GM12878 (cell line): ENCODE data around the gene NUP54. TPM values are rescaled to one million over a fixed set of nuclear protein-coding genes. Genes with fewer than 3 reads are reported as not detected.

Experiments
- ATAC-seq: fragments of 200-7000 bp; cut with Tn5 transposase; 3 replicates; pipeline ENCODE4 v1.9.1; 2020; ENCODE audit warnings: mild to moderate bottlenecking, moderate library complexity
- BruUV-seq: library from RNA; stranded (reverse); fragments of 400-500 nt; replicated peaks from 2 replicates; lab custom pipeline; 2021; lab: Mats Ljungman, UMichigan
- CTCF ChIA-PET: fragments of 300-600 bp; sonication (Branson Sonifier 250); formaldehyde crosslinking; extraction: SDS; loops from one replicate; lab custom pipeline; 2021; ENCODE audit warnings: inconsistent platforms; lab: Yijun Ruan, JAX
- POLR2A ChIA-PET: fragments of 350-600 bp; formaldehyde crosslinking; extraction: SDS; loops from one replicate; lab custom pipeline; 2021; ENCODE audit warnings: inconsistent platforms; lab: Charles Lee
- RAD21 ChIA-PET: fragments of 300-600 bp; sonication (Branson Sonifier 250); formaldehyde crosslinking; loops from one replicate; lab custom pipeline; 2023; ENCODE audit warnings: antibody characterized with exemption; ENCODE audit not compliant: unreplicated experiment; lab: Charles Lee
- SMC1A ChIA-PET: fragments of 300-600 bp; sonication (Branson Sonifier 250); formaldehyde crosslinking; loops from one replicate; lab custom pipeline; 2023; ENCODE audit not compliant: unreplicated experiment, uncharacterized antibody; lab: Charles Lee
- DNase-seq: peaks from one replicate; pipeline ENCODE4 v3.0.0-alpha.2; 2011; ENCODE audit warnings: low read depth, low spot score
- FAIRE-seq: peaks from 3 replicates; lab custom pipeline; 2011; peaks lifted over from hg19 to GRCh38; lab: Jason Lieb, UNC
- H2AFZ ChIP-seq: 2 replicates; pipeline ENCODE4 v1.6.0; 2011; ENCODE audit warnings: low read depth, low read length, control low read depth; ENCODE audit not compliant: control insufficient read depth
- H3K27ac ChIP-seq: 2 replicates; pipeline ENCODE4 v1.5.1; 2011; ENCODE audit warnings: control low read depth; ENCODE audit not compliant: control insufficient read depth, insufficient read depth
- H3K27me3 ChIP-seq, 2 experiments: replicated peaks in 1 of 2; 2 replicates each; pipeline versions ENCODE4 v1.6.0 to v1.6.1; 2011; ENCODE audit warnings: low read length in 1 of 2; ENCODE audit not compliant: control insufficient read depth in 2 of 2, insufficient read depth in 2 of 2
- H3K36me3 ChIP-seq, 2 experiments: 2 replicates each; pipeline ENCODE4 v1.5.1; 2011; ENCODE audit warnings: low read length in 1 of 2; ENCODE audit not compliant: control insufficient read depth in 2 of 2, insufficient read depth in 2 of 2
- H3K4me1 ChIP-seq: 2 replicates; pipeline ENCODE4 v1.6.1; 2011; ENCODE audit warnings: mild to moderate bottlenecking, low read length, moderate library complexity, mixed read lengths; ENCODE audit not compliant: control insufficient read depth, insufficient read depth
- H3K4me2 ChIP-seq: 2 replicates; pipeline ENCODE4 v1.6.0; 2011; ENCODE audit warnings: control low read depth; ENCODE audit not compliant: control insufficient read depth, insufficient read depth
- H3K4me3 ChIP-seq: fragments of 200-600 bp; sonication (generic); 2 replicates; pipeline ENCODE4 v1.5.1; 2016
- H3K79me2 ChIP-seq: 2 replicates; pipeline ENCODE4 v1.6.0; 2011; ENCODE audit warnings: low read length; ENCODE audit not compliant: control insufficient read depth, insufficient read depth
- H3K9ac ChIP-seq: 2 replicates; pipeline ENCODE4 v1.8.0; 2011; ENCODE audit warnings: low read length, control low read depth, mixed read lengths; ENCODE audit not compliant: control insufficient read depth, insufficient read depth
- H3K9me3 ChIP-seq: replicated peaks from 3 replicates; pipeline ENCODE4 v1.5.1; 2011; ENCODE audit warnings: mild to moderate bottlenecking, low read length; ENCODE audit not compliant: control insufficient read depth, insufficient read depth
- H4K20me1 ChIP-seq: 2 replicates; pipeline ENCODE4 v1.6.0; 2011; ENCODE audit not compliant: control insufficient read depth, insufficient read depth
- YBX1 ChIP-seq: fragments of 450-650 bp; IDR thresholded peaks from 2 replicates; pipeline ENCODE4 v1.6.1; 2016; ENCODE audit warnings: antibody characterized with exemption
- WGBS: methylation state at CpG from one replicate; pipeline ENCODE4 v1.1.6; 2016; ENCODE audit warnings: low lambda C conversion rate; ENCODE audit not compliant: insufficient replicate concordance, insufficient coverage; ENCODE audit errors: missing lambda C conversion rate; 5-methylcytosine and 5-hydroxymethylcytosine counted together
- in situ Hi-C: fragments of 300-500 bp; cut with MboI; formaldehyde crosslinking; loops from 9 replicates; pipeline ENCODE4 v1.14.3; 2018; ENCODE audit warnings: mixed read lengths
- intact Hi-C: fragments of 100-400 bp; cut with micrococcal nuclease; formaldehyde crosslinking; loops from one replicate; pipeline ENCODE4 v1.14.2; 2022; ENCODE audit not compliant: unreplicated experiment
- polyA plus RNA-seq, 11 experiments: library from polyadenylated mRNA; depleted of rRNA in 4 of 11; unstranded in 6 of 11; stranded (reverse) in 5 of 11; fragments of >200 nt; fragmentation: Nextera tagmentation in 4 of 11; fragmentation: Illumina TruSeq in 1 of 11; extraction: Ambion mirVana in 4 of 11; extraction: Trizol in 1 of 11; gene quantifications; 1 replicate in 1 of 11; 2 replicates in 10 of 11; pipeline versions ENCODE4 v1.2.1 to v1.2.3, GENCODE V29; 2011 to 2016; ENCODE audit warnings: inconsistent platforms in 2 of 11, missing spikeins in 2 of 11, low read depth in 1 of 11
- total RNA-seq, 4 experiments: library from RNA; depleted of rRNA in 3 of 4; stranded (reverse); fragments of >200 nt in 3 of 4; fragmentation: Illumina TruSeq in 1 of 4; extraction: Trizol in 1 of 4; gene quantifications; 2 replicates each; pipeline versions ENCODE4 v1.2.1 to v1.2.3, GENCODE V29; 2013 to 2021

NUP54 gene
- total and polyA plus RNA-seq, 10 of the 15 experiments (the other 5 are each of a cell fraction or from before 2014, with no cell fraction given) = 17.5 to 69.0 (median 42.3) TPM

DNA sequence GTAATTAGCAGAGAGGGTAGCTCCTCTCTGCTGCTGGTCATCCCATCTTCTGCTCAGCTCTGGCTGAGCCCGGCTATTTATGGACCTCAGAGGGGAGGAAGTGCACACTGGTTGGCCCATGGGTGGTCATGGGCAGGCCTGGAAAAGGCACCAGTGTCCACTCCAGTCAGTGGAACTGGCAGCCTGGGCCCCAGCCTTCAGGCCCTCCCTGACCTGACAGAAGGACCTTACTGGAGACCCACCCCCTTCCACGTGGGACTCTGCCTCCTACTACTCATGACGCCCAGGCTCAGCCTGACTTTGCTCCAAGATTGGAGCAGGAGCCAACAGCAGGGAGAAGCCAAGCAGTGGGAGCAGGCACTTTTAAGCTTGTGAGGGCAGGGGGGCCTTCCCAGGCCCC is 81.7 kb downstream of the NUP54 start:
- ChIA-PET RAD21 (interaction anchor here (1.2 to 2.0 kb wide), 3 partner anchors 70 to 151 kb away, joined by 6 to 28 read pairs (median 8); no protein-coding TSS in a partner anchor), POLR2A (interaction anchor here (0.6 kb wide), 1 partner anchor 1687 kb away, joined by 3 read pairs; no protein-coding TSS in a partner anchor)
- no peak for FAIRE-seq

More for the DNA sequence above, 81.7 kb downstream of the NUP54 start:
- 14% methylated on average over 3 of the region's 3 CpGs for WGBS
- H3K4me3 ChIP-seq = no peak overlapping the region
- DNase-seq (no peak), ATAC-seq (no peak)
- intact Hi-C loops (loop anchor here (2.0 to 5.0 kb wide), 2 partner anchors 150 to 174 kb away; no protein-coding TSS in a partner anchor), in situ Hi-C loops (loop anchor here (5.0 kb wide), 2 partner anchors 69 to 149 kb away; no protein-coding TSS in a partner anchor)
- no TSS peak for BruUV-seq
- ChIA-PET CTCF (interaction anchor here (0.6 to 3.6 kb wide), 10 partner anchors 9 to 171 kb away, joined by 3 to 74 read pairs (median 4); no protein-coding TSS in a partner anchor), SMC1A (interaction anchor here (0.7 to 2.2 kb wide), 10 partner anchors 8 to 151 kb away, joined by 3 to 31 read pairs (median 5); no protein-coding TSS in a partner anchor)
- H3K27ac ChIP-seq = no peak overlapping the region
- H3K36me3 ChIP-seq = no peaks in the 10 kb centered on the region
- H2AFZ ChIP-seq = no peak overlapping the region
- no peaks in the 10 kb centered on the region for H4K20me1 ChIP-seq
- H3K4me2 ChIP-seq = no peak overlapping the region
- H3K79me2 ChIP-seq = no peaks in the 10 kb centered on the region
- peaks cover 0 to 6% of the 10 kb centered on the region in 2 experiments; a peak in 3 of 4 replicates for H3K27me3 ChIP-seq
- H3K4me1 ChIP-seq = 0 out of 2 replicates have a peak, but pooled peaks cover 2% of the 10 kb centered on the region
- H3K9me3 ChIP-seq = no peaks in the 10 kb centered on the region
- TF ChIP-seq YBX1 = no peak
- H3K9ac ChIP-seq = no peak overlapping the region

Other genes starting within 250 kb of the NUP54 start
Only the 7 nearest of the 10 such genes appear.
- 20.5 and 21.2 TPM in 2 replicates for gene SDAD1, start 157.5 kb downstream of the NUP54 start, total RNA-seq (2014; rRNA removed)
- 34.8 and 36.7 TPM in 2 replicates for gene SDAD1, start 157.5 kb downstream of the NUP54 start, total RNA-seq (2014; rRNA removed; fragmentation: Illumina TruSeq; extraction: Trizol)
- gene SDAD1, start 157.5 kb downstream of the NUP54 start, total RNA-seq (2021) = 34.0 and 34.3 TPM in 2 replicates
- 27.1 and 35.6 TPM in 2 replicates for gene SDAD1, start 157.5 kb downstream of the NUP54 start, polyA plus RNA-seq (2011; rRNA removed)
- gene SDAD1, start 157.5 kb downstream of the NUP54 start, polyA plus RNA-seq (2014; fragmentation: Illumina TruSeq; extraction: Trizol) = 45.5 and 48.2 TPM in 2 replicates
- gene SDAD1, start 157.5 kb downstream of the NUP54 start, polyA plus RNA-seq (2014; fragmentation: Nextera tagmentation; extraction: Ambion mirVana) = 10 to 100 TPM; 46.0 to 84.4 TPM
- 18.5 and 22.3 TPM in 2 replicates for gene SDAD1, start 157.5 kb downstream of the NUP54 start, polyA plus RNA-seq (2014; rRNA removed)
- gene SDAD1, start 157.5 kb downstream of the NUP54 start, polyA plus RNA-seq (2016; fragmentation: Nextera tagmentation; extraction: Ambion mirVana) = 10 to 100 TPM; 63.3 to 75.0 TPM
- gene CXCL9, start 140.9 kb downstream of the NUP54 start, total RNA-seq (2014; rRNA removed) = 0.06 and 0.38 TPM in 2 replicates
- gene CXCL9, start 140.9 kb downstream of the NUP54 start, total RNA-seq (2014; rRNA removed; fragmentation: Illumina TruSeq; extraction: Trizol) = 0.22 and 0.32 TPM in 2 replicates
- gene CXCL9, start 140.9 kb downstream of the NUP54 start, total RNA-seq (2021) = 0.19 and 0.21 TPM in 2 replicates
- gene CXCL9, start 140.9 kb downstream of the NUP54 start, polyA plus RNA-seq (2011; rRNA removed) = 0.03 TPM in 1 of 2 replicates, not detected in the other
- gene CXCL9, start 140.9 kb downstream of the NUP54 start, polyA plus RNA-seq (2014; fragmentation: Illumina TruSeq; extraction: Trizol) = 0.46 and 1.0 TPM in 2 replicates
- gene CXCL9, start 140.9 kb downstream of the NUP54 start, polyA plus RNA-seq (2014; fragmentation: Nextera tagmentation; extraction: Ambion mirVana) = under 1 TPM; 0.03 to 0.07 TPM
- gene CXCL9, start 140.9 kb downstream of the NUP54 start, polyA plus RNA-seq (2014; rRNA removed) = 0.24 and 0.32 TPM in 2 replicates
- under 1 TPM; 0.23 to 0.25 TPM for gene CXCL9, start 140.9 kb downstream of the NUP54 start, polyA plus RNA-seq (2016; fragmentation: Nextera tagmentation; extraction: Ambion mirVana)
- gene CXCL10, start 124.9 kb downstream of the NUP54 start, total RNA-seq (2014; rRNA removed) = 1.8 and 3.2 TPM in 2 replicates
- gene CXCL10, start 124.9 kb downstream of the NUP54 start, total RNA-seq (2014; rRNA removed; fragmentation: Illumina TruSeq; extraction: Trizol) = 2.7 and 2.8 TPM in 2 replicates
- gene CXCL10, start 124.9 kb downstream of the NUP54 start, total RNA-seq (2021) = 1.3 and 2.2 TPM in 2 replicates
- 0.46 and 0.88 TPM in 2 replicates for gene CXCL10, start 124.9 kb downstream of the NUP54 start, polyA plus RNA-seq (2011; rRNA removed)
- gene CXCL10, start 124.9 kb downstream of the NUP54 start, polyA plus RNA-seq (2014; fragmentation: Illumina TruSeq; extraction: Trizol) = 2.4 and 4.6 TPM in 2 replicates
- gene CXCL10, start 124.9 kb downstream of the NUP54 start, polyA plus RNA-seq (2014; fragmentation: Nextera tagmentation; extraction: Ambion mirVana) = 10 to 100 TPM in 1 of 2 experiments, 1 to 10 TPM in 1; 7.7 to 10.4 TPM
- gene CXCL10, start 124.9 kb downstream of the NUP54 start, polyA plus RNA-seq (2014; rRNA removed) = 0.99 and 2.0 TPM in 2 replicates
- 10 to 100 TPM; 15.5 to 19.5 TPM for gene CXCL10, start 124.9 kb downstream of the NUP54 start, polyA plus RNA-seq (2016; fragmentation: Nextera tagmentation; extraction: Ambion mirVana)
- gene CXCL11, start 112.3 kb downstream of the NUP54 start, total RNA-seq (2014; rRNA removed) = not detected in 2 replicates
- gene CXCL11, start 112.3 kb downstream of the NUP54 start, total RNA-seq (2014; rRNA removed; fragmentation: Illumina TruSeq; extraction: Trizol) = not detected in 2 replicates
- gene CXCL11, start 112.3 kb downstream of the NUP54 start, total RNA-seq (2021) = not detected in 2 replicates
- not detected in 2 replicates for gene CXCL11, start 112.3 kb downstream of the NUP54 start, polyA plus RNA-seq (2011; rRNA removed)
- 0.17 TPM in 1 of 2 replicates, not detected in the other for gene CXCL11, start 112.3 kb downstream of the NUP54 start, polyA plus RNA-seq (2014; fragmentation: Illumina TruSeq; extraction: Trizol)
- gene CXCL11, start 112.3 kb downstream of the NUP54 start, polyA plus RNA-seq (2014; fragmentation: Nextera tagmentation; extraction: Ambion mirVana) = under 1 TPM in 1 of 2 experiments, not detected in 1; 0.04 TPM
- gene CXCL11, start 112.3 kb downstream of the NUP54 start, polyA plus RNA-seq (2014; rRNA removed) = not detected in 2 replicates
- gene CXCL11, start 112.3 kb downstream of the NUP54 start, polyA plus RNA-seq (2016; fragmentation: Nextera tagmentation; extraction: Ambion mirVana) = not detected
- not detected in 2 replicates for gene ART3, start 73.7 kb downstream of the NUP54 start, total RNA-seq (2014; rRNA removed)
- not detected in 2 replicates for gene ART3, start 73.7 kb downstream of the NUP54 start, total RNA-seq (2014; rRNA removed; fragmentation: Illumina TruSeq; extraction: Trizol)
- gene ART3, start 73.7 kb downstream of the NUP54 start, total RNA-seq (2021) = 0.13 TPM in 1 of 2 replicates, not detected in the other
- not detected in 2 replicates for gene ART3, start 73.7 kb downstream of the NUP54 start, polyA plus RNA-seq (2011; rRNA removed)
- 0.18 TPM in 1 of 2 replicates, not detected in the other for gene ART3, start 73.7 kb downstream of the NUP54 start, polyA plus RNA-seq (2014; fragmentation: Illumina TruSeq; extraction: Trizol)
- gene ART3, start 73.7 kb downstream of the NUP54 start, polyA plus RNA-seq (2014; fragmentation: Nextera tagmentation; extraction: Ambion mirVana) = under 1 TPM in 1 of 2 experiments, not detected in 1; 0.29 TPM
- gene ART3, start 73.7 kb downstream of the NUP54 start, polyA plus RNA-seq (2014; rRNA removed) = 0.23 TPM in 1 of 2 replicates, not detected in the other
- under 1 TPM in 1 of 2 experiments, not detected in 1; 0.50 TPM for gene ART3, start 73.7 kb downstream of the NUP54 start, polyA plus RNA-seq (2016; fragmentation: Nextera tagmentation; extraction: Ambion mirVana)
- 10.7 and 11.9 TPM in 2 replicates for gene SCARB2, start 65.4 kb upstream of the NUP54 start, total RNA-seq (2014; rRNA removed)
- 9.2 and 9.5 TPM in 2 replicates for gene SCARB2, start 65.4 kb upstream of the NUP54 start, total RNA-seq (2014; rRNA removed; fragmentation: Illumina TruSeq; extraction: Trizol)
- 6.2 and 8.4 TPM in 2 replicates for gene SCARB2, start 65.4 kb upstream of the NUP54 start, total RNA-seq (2021)
- gene SCARB2, start 65.4 kb upstream of the NUP54 start, polyA plus RNA-seq (2011; rRNA removed) = 9.9 and 10.9 TPM in 2 replicates
- 9.7 and 10.3 TPM in 2 replicates for gene SCARB2, start 65.4 kb upstream of the NUP54 start, polyA plus RNA-seq (2014; fragmentation: Illumina TruSeq; extraction: Trizol)
- gene SCARB2, start 65.4 kb upstream of the NUP54 start, polyA plus RNA-seq (2014; fragmentation: Nextera tagmentation; extraction: Ambion mirVana) = 1 to 10 TPM; 2.1 to 3.7 TPM
- gene SCARB2, start 65.4 kb upstream of the NUP54 start, polyA plus RNA-seq (2014; rRNA removed) = 5.6 and 6.7 TPM in 2 replicates
- 10 to 100 TPM; 11.5 to 11.7 TPM for gene SCARB2, start 65.4 kb upstream of the NUP54 start, polyA plus RNA-seq (2016; fragmentation: Nextera tagmentation; extraction: Ambion mirVana)
- not detected in 2 replicates for gene FAM47E, start 103.3 kb upstream of the NUP54 start, total RNA-seq (2014; rRNA removed)
- gene FAM47E, start 103.3 kb upstream of the NUP54 start, total RNA-seq (2014; rRNA removed; fragmentation: Illumina TruSeq; extraction: Trizol) = not detected in 2 replicates
- not detected in 2 replicates for gene FAM47E, start 103.3 kb upstream of the NUP54 start, total RNA-seq (2021)
- not detected in 2 replicates for gene FAM47E, start 103.3 kb upstream of the NUP54 start, polyA plus RNA-seq (2011; rRNA removed)
- gene FAM47E, start 103.3 kb upstream of the NUP54 start, polyA plus RNA-seq (2014; fragmentation: Illumina TruSeq; extraction: Trizol) = not detected in 2 replicates
- gene FAM47E, start 103.3 kb upstream of the NUP54 start, polyA plus RNA-seq (2014; fragmentation: Nextera tagmentation; extraction: Ambion mirVana) = under 1 TPM in 1 of 2 experiments, not detected in 1; 0.03 TPM
- not detected in 2 replicates for gene FAM47E, start 103.3 kb upstream of the NUP54 start, polyA plus RNA-seq (2014; rRNA removed)
- gene FAM47E, start 103.3 kb upstream of the NUP54 start, polyA plus RNA-seq (2016; fragmentation: Nextera tagmentation; extraction: Ambion mirVana) = not detected